Measurements from ENCODE around the gene PHRF1. TPM values are rescaled to one million over a fixed set of nuclear protein-coding genes. Genes with fewer than 3 reads are reported as not detected.

PHRF1 gene
- total RNA-seq, 3 donors from 2014 or later (not counting 1 experiment from before 2014, with no cell fraction given): 46.1 to 52.0 (median 46.9) TPM

GRCh38 chr11:574632-575312 is 1.5 kb upstream of the PHRF1 start:
- TF ChIP-seq, protein P1, sequence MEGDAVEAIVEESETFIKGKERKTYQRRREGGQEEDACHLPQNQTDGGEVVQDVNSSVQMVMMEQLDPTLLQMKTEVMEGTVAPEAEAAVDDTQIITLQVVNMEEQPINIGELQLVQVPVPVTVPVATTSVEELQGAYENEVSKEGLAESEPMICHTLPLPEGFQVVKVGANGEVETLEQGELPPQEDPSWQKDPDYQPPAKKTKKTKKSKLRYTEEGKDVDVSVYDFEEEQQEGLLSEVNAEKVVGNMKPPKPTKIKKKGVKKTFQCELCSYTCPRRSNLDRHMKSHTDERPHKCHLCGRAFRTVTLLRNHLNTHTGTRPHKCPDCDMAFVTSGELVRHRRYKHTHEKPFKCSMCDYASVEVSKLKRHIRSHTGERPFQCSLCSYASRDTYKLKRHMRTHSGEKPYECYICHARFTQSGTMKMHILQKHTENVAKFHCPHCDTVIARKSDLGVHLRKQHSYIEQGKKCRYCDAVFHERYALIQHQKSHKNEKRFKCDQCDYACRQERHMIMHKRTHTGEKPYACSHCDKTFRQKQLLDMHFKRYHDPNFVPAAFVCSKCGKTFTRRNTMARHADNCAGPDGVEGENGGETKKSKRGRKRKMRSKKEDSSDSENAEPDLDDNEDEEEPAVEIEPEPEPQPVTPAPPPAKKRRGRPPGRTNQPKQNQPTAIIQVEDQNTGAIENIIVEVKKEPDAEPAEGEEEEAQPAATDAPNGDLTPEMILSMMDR (IDR thresholded peaks at IDR 0.05): no peak
- Histone ChIP-seq H3K4me1 (ENCODE audit: control insufficient read depth, insufficient read depth, low read length) (peaks cover 40% of the 10 kb centered on the region), H3K27me3 (ENCODE audit: control insufficient read depth, insufficient read depth, low read length) (peaks cover 3% of the 10 kb centered on the region), H3K4me3 (ENCODE audit: low read length) (no peak overlapping the region), H3K36me3 (ENCODE audit: control insufficient read depth, insufficient read depth, low read length) (no peaks in the 10 kb centered on the region), H3K27ac (ENCODE audit: low read length) (no peak overlapping the region), H3K9me3 (ENCODE audit: control insufficient read depth, insufficient read depth, low read length) (no peaks in the 10 kb centered on the region)
- ATAC-seq: no peak
- no peaks in the 10 kb centered on the region for H3K9me3 Mint-ChIP-seq
- peak in 1 of 2 donors; percentile 53 for DNase-seq
- peak overlapping the region in 1 of 2 donors; percentile 93 for H3K27ac Mint-ChIP-seq
- peaks cover 28 to 40% of the 10 kb centered on the region in 2 donors for H3K4me1 Mint-ChIP-seq
- intact Hi-C loops (cut with micrococcal nuclease): loop anchor here (5.0 kb wide), 2 partner anchors 43 to 187 kb away; partner anchors contain the start of gene IRF7
- 33% methylated on average over 25 of the region's 25 CpGs for WGBS (ENCODE audit: insufficient coverage)
- peak overlapping the region; percentile 86 for H3K4me3 Mint-ChIP-seq
- no peaks in the 10 kb centered on the region for H3K36me3 Mint-ChIP-seq
- H3K27me3 Mint-ChIP-seq (ENCODE audit: low read depth in 2 of 2): peaks cover 0 to 10% of the 10 kb centered on the region in 2 donors

DNA sequence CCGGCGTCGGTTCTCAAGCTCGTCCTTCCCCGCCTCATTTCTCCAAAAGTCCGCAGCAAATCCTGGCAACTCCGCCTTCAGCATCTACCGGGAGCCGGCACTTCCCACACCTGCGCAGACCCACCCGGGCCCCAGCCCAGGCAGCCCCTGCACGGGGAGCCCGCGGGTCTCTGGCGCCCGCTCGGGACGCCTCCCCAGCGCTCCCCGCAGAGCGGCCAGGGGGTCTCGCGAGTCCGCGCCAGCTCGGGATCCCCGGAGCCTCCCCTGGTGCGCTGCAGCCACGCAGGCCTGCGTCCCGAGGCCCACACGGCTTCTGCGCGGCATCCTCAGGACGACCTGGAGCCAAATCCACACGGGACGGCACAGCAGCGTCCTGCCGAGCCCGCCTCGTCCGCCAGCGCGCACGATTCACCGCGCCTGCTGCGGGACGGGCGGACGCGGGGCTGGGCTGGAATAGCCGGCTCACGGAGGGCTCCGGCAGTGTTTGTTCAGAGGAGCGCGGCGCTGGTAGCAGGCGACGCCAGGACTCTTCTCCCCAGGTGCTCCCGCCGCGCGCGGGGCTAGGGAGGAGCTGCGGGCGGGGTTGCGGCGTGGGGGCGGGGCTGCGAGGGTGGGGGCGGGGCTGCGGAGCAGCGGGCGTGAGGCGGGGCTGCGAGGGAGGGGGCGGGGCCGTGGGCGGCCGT is 816 bp upstream of the PHRF1 start:
- no peaks in the 10 kb centered on the region for H3K9me3 Mint-ChIP-seq
- H3K4me1 Mint-ChIP-seq: peaks cover 34 to 47% of the 10 kb centered on the region in 2 donors
- Histone ChIP-seq H3K4me3 (ENCODE audit: low read length) (peak overlapping the region; percentile 30), H3K36me3 (ENCODE audit: control insufficient read depth, insufficient read depth, low read length) (no peaks in the 10 kb centered on the region), H3K9me3 (ENCODE audit: control insufficient read depth, insufficient read depth, low read length) (no peaks in the 10 kb centered on the region), H3K27ac (ENCODE audit: low read length) (no peak overlapping the region), H3K4me1 (ENCODE audit: control insufficient read depth, insufficient read depth, low read length) (peaks cover 44% of the 10 kb centered on the region), H3K27me3 (ENCODE audit: control insufficient read depth, insufficient read depth, low read length) (peaks cover 3% of the 10 kb centered on the region)
- intact Hi-C loops (cut with micrococcal nuclease): loop anchor here (5.0 kb wide), 1 partner anchor 42 kb away; the partner anchor contains the start of gene IRF7
- peak overlapping the region; percentile 86 for H3K4me3 Mint-ChIP-seq
- H3K36me3 Mint-ChIP-seq: no peaks in the 10 kb centered on the region
- TF ChIP-seq, protein P1 (IDR thresholded peaks at IDR 0.05): no peak
- H3K27ac Mint-ChIP-seq: peak overlapping the region in 1 of 2 donors; percentile 93
- 1% methylated on average over 63 of the region's 81 CpGs for WGBS (ENCODE audit: insufficient coverage)
- H3K27me3 Mint-ChIP-seq (ENCODE audit: low read depth in 2 of 2): peaks cover 0 to 10% of the 10 kb centered on the region in 2 donors
- DNase-seq (no peak), ATAC-seq (no peak)

- H3K4me3 ChIP-seq (ENCODE audit: low read length): peak overlapping the region; percentile 69
- DNase-seq: no peak
- H3K27me3 Mint-ChIP-seq (ENCODE audit: low read depth in 2 of 2): peaks cover 0 to 10% of the 10 kb centered on the region in 2 donors
- H3K27ac ChIP-seq (ENCODE audit: low read length): peak overlapping the region; percentile 56
- WGBS (ENCODE audit: insufficient coverage): 6% methylated on average over 40 of the region's 48 CpGs
- peaks cover 5% of the 10 kb centered on the region for H3K36me3 ChIP-seq (ENCODE audit: control insufficient read depth, insufficient read depth, low read length)
- no peak for ATAC-seq
- TF ChIP-seq, protein P1 (IDR thresholded peaks at IDR 0.05): no peak
- peak overlapping the region; percentile 79 for H3K4me3 Mint-ChIP-seq
- H3K4me1 Mint-ChIP-seq: peaks cover 50 to 60% of the 10 kb centered on the region in 2 donors
- H3K27me3 ChIP-seq (ENCODE audit: control insufficient read depth, insufficient read depth, low read length): peaks cover 3% of the 10 kb centered on the region
- no peaks in the 10 kb centered on the region for H3K9me3 ChIP-seq (ENCODE audit: control insufficient read depth, insufficient read depth, low read length)
- intact Hi-C loops (cut with micrococcal nuclease): loop anchor here (1.0 to 5.0 kb wide), 2 partner anchors 9 to 40 kb away; partner anchors contain the start of gene IRF7
- H3K4me1 ChIP-seq (ENCODE audit: control insufficient read depth, insufficient read depth, low read length): peaks cover 55% of the 10 kb centered on the region
- H3K9me3 Mint-ChIP-seq: no peaks in the 10 kb centered on the region
- no peaks in the 10 kb centered on the region for H3K36me3 Mint-ChIP-seq
- H3K27ac Mint-ChIP-seq: peak overlapping the region; percentile 52 to 63
These were observed 741 bp downstream of the PHRF1 start for GRCh38 chr11:576811-577610.

Measured in natural killer cell (primary cell).